ENCODE results near the gene DENND2A.

Gene DENND2A

DNA sequence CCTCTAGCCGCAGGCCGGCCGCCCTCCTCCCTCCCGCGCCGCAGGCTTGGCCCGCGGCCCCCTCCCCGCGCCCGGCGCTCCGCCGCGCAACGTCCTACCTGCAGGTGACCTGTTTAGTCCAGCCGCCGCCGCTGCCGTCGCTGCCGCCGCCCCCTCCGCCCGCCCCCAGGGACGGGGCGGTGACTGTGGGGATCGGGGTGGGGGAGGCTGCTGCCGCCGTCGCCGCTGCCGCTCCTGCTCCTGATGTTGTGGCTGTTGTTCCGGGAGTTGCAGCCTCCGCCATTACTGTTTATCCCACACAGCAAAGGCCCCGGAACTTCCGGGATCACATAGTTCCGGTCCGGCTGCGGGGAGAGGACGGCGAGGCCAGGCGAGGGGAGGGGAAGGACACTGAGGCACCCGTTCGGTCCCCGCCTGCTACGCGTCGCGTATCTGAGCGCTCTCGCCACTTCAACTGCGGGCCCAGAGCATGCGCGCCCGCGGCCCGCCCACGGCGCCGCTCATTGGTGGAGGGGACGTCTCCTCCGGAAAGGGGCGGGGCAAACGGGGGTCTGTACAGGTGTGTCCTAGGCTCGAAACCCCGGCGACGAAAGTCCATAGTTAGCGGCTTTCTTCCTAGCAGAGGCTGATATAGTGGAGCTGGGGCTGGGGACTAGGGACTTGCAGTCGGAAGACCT, 161.4 kb downstream of the DENND2A start, which contains the start of gene MKRN1:
MKRN1 (minus strand) TSS at position 444 of the 677 bp plus-strand sequence; CDS start at position 283, 161 bp downstream.
- peak; percentile 79 for DNase-seq (ENCODE audit: low read depth, low spot score)
- peak within 1 kb of the TSS; percentile 90 for H3K27ac ChIP-seq

DNA sequence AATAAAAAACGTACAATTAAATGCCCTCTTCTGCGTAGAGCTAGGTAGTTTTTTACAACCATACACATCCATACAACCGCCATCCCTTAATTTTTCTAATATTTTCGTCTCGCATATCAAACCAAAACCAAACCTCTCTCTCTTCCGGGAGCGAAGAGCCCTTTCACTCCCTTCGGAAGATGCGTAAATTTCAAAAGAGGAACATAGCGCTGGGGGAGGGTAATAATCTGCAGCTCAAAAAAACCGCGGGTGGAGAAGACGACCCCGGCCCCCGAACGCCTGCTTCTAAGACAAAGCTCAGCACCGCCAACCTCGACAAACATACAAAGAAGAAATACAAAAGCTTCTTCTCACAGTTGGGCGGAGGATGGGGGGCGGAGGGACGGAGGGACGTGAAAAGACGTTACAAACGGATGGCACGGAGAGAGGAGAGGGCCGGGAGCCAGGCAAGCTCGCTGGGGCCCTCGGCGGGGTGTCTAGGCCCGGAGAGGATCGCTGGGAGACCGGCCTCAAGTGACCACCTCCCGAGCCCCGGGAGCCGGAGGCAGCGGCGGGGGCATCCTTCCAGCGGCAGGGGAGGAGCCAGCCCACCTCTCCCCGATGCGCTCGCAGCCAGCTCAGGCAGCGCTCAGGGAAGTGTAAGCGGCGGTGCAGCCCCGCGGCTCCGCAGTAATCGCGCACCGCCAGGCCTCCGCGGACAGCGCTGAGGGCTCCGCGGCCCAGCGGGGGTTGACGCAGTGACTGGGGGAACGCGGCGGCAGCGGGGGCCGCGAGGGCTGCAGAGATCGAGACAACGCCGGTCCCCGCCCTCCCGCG, 162.2 kb downstream of the DENND2A start:
- peak overlapping the region; percentile 90 for H3K27ac ChIP-seq
- DNase-seq (ENCODE audit: low read depth, low spot score) = no peak

DNA sequence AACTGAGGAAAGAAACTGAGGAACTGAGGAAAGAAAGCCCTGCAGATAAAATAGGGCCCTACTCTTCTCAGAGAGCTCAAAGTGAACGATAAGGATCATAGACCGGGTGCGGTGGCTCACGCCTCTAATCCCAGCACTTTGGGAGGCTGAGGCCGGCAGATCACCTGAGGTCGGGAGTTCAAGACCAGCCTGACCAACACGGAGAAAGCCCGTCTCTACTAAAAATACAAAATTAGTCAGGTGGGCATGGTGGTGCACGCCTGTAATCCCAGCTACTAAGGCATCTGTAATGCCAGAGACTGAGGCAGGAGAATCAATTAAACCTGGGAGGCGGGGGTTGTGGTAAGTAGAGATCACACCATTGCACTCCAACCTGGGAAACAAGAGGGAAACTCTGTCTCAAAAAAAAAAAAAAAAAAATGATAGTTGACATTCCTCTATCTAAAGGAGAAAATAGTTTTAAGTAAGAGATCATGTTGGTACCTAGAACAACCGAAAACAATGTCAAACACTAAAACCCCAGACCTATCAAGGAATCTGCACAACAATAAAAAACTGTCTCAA, 163.8 kb downstream of the DENND2A start:
- H3K27ac ChIP-seq = peak overlapping the region; percentile 90
- no peak for DNase-seq (ENCODE audit: low read depth, low spot score)

DNA sequence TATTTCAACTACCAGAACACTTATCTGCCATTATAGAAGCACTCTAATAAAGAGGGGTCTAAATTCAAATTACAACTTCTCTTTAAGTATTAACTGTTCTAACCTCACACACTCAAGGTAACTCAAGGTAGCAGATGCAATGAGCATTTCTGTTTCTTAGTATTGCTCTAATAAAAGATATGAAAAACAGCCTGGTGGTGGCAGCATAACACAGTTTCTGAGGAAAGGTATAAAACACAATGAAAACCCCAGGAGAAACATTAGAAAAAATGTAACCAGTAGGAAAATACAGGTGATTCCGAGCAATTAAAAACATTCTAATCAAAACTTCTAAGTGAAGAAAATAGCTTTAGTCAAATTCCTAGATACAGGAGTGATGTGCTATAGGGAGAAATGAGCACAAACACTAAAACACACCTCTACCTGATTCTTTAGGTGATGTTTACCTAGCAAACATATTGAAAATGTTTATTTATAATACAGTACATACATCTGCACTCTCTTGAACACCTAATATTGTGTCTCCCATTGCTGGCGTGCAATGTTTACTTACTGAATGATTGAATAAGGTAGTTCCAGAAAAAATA, 164.8 kb downstream of the DENND2A start:
- H3K27ac ChIP-seq = no peak overlapping the region
- DNase-seq (ENCODE audit: low read depth, low spot score) = no peak
